ENCODE data around the gene PTPRG.

PTPRG gene

GRCh38 chr3:61908382-61908781 lies 347.0 kb downstream of the PTPRG start:
- DNase-seq (ENCODE audit: low spot score), result no peak
- Histone ChIP-seq H3K27ac (no peak overlapping the region), H3K4me3 (no peak overlapping the region)
- TF ChIP-seq CTCF (IDR thresholded peaks at IDR 0.05), result no peak

- H3K27ac ChIP-seq, result no peak overlapping the region
- H3K4me3 ChIP-seq, result no peak overlapping the region
Observed at GRCh38 chr3:61910732-61911131, 349.4 kb downstream of the PTPRG start.

GRCh38 chr3:61912158-61912557 lies 350.8 kb downstream of the PTPRG start:
- no peak for DNase-seq (ENCODE audit: low spot score)
- no peak for TF ChIP-seq CTCF (IDR thresholded peaks at IDR 0.05)
- Histone ChIP-seq H3K4me3 (no peak overlapping the region), H3K27ac (no peak overlapping the region)

More at GRCh38 chr3:61910732-61911131, 349.4 kb downstream of the PTPRG start:
- DNase-seq (ENCODE audit: low spot score), result no peak
- no peak for TF ChIP-seq CTCF (IDR thresholded peaks at IDR 0.05)

- DNase-seq (ENCODE audit: low spot score), result no peak
- Histone ChIP-seq H3K27ac (no peak overlapping the region), H3K4me3 (no peak overlapping the region)
- no peak for TF ChIP-seq CTCF (IDR thresholded peaks at IDR 0.05)
Observed at GRCh38 chr3:61913701-61914100, 352.3 kb downstream of the PTPRG start.

GRCh38 chr3:61914276-61914675 lies 352.9 kb downstream of the PTPRG start:
- no peak overlapping the region for H3K4me3 ChIP-seq
- TF ChIP-seq CTCF (IDR thresholded peaks at IDR 0.05), result no peak
- no peak overlapping the region for H3K27ac ChIP-seq
- DNase-seq (ENCODE audit: low spot score), result no peak

GRCh38 chr3:61915296-61915695 lies 353.9 kb downstream of the PTPRG start:
- Histone ChIP-seq H3K4me3 (no peak overlapping the region), H3K27ac (no peak overlapping the region)
- TF ChIP-seq CTCF (IDR thresholded peaks at IDR 0.05), result no peak
- DNase-seq (ENCODE audit: low spot score), result no peak

GRCh38 chr3:61919371-61919770 lies 358.0 kb downstream of the PTPRG start:
- no peak overlapping the region for H3K4me3 ChIP-seq
- H3K27ac ChIP-seq, result no peak overlapping the region
- TF ChIP-seq CTCF (IDR thresholded peaks at IDR 0.05), result no peak
- no peak for DNase-seq (ENCODE audit: low spot score)

All from coronary artery (tissue), 2 donors.